ENCODE data around the gene TESPA1.

Gene TESPA1

GRCh38 chr12:54970741-54971140, 13.8 kb downstream of the TESPA1 start:
- H3K4me2 ChIP-seq (ENCODE audit: low read length) = no peak overlapping the region

DNA sequence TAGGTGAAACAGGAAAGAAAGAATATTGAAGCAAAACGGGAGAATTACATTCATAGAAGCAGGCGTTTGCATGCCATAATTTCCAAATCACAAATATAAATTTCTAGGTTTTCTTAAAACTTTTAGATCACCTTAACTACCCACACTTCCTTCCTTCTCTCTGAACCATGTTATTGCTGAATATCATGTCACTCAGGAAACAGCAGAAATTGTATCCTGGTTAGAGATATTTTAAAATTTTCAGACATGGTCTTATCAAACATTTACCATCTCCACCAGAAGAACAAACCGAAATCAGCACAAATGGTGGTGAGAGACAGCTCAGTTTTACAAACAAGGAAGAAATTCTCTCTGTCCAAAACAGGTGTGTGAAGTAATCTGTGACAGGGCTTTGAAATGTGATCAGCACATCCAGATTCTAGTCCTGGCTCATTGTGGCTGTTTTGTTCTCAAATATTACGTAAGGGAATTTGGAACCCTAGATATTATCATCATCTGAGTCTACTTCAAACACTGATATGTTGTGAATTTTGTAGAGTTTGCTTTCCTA, 16.3 kb downstream of the TESPA1 start:
- H3K4me3 ChIP-seq (ENCODE audit: low read length) = no peak overlapping the region
- H3K9me2 ChIP-seq (replicated peaks; ENCODE audit: control insufficient read depth, low read length) = no peaks in the 10 kb centered on the region
- no peaks in the 10 kb centered on the region for H3K9me3 ChIP-seq (ENCODE audit: control insufficient read depth, insufficient read depth, low read length)
- no peak overlapping the region for H3K4me2 ChIP-seq (ENCODE audit: low read length)
- H3K36me3 ChIP-seq (ENCODE audit: control insufficient read depth, low read length) = peaks cover 50% of the 10 kb centered on the region
- TF ChIP-seq, protein P1, sequence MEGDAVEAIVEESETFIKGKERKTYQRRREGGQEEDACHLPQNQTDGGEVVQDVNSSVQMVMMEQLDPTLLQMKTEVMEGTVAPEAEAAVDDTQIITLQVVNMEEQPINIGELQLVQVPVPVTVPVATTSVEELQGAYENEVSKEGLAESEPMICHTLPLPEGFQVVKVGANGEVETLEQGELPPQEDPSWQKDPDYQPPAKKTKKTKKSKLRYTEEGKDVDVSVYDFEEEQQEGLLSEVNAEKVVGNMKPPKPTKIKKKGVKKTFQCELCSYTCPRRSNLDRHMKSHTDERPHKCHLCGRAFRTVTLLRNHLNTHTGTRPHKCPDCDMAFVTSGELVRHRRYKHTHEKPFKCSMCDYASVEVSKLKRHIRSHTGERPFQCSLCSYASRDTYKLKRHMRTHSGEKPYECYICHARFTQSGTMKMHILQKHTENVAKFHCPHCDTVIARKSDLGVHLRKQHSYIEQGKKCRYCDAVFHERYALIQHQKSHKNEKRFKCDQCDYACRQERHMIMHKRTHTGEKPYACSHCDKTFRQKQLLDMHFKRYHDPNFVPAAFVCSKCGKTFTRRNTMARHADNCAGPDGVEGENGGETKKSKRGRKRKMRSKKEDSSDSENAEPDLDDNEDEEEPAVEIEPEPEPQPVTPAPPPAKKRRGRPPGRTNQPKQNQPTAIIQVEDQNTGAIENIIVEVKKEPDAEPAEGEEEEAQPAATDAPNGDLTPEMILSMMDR (IDR thresholded peaks at IDR 0.05; ENCODE audit: low read depth, low read length, poor library complexity, severe bottlenecking) = no peak
- TF ChIP-seq EZH2phosphoT487 (IDR thresholded peaks at IDR 0.05; ENCODE audit: borderline replicate concordance, low read length) = no peak
- no peaks in the 10 kb centered on the region for H3K27me3 ChIP-seq (ENCODE audit: control insufficient read depth, low read length)
- no peaks in the 10 kb centered on the region for H4K20me1 ChIP-seq (ENCODE audit: control insufficient read depth, insufficient read depth, low read depth, low read length)
- no peak overlapping the region for H3K27ac ChIP-seq (ENCODE audit: low read depth, low read length)
- H3F3A ChIP-seq (ENCODE audit: control insufficient read depth, insufficient read depth) = no peaks in the 10 kb centered on the region
- H3K79me2 ChIP-seq (ENCODE audit: control insufficient read depth, low read length) = no peaks in the 10 kb centered on the region
- peaks cover 7% of the 10 kb centered on the region for H3K4me1 ChIP-seq (ENCODE audit: control insufficient read depth, low read length)

More at GRCh38 chr12:54970741-54971140, 13.8 kb downstream of the TESPA1 start:
- no peak for TF ChIP-seq EZH2phosphoT487 (IDR thresholded peaks at IDR 0.05; ENCODE audit: borderline replicate concordance, low read length)
- TF ChIP-seq, protein P1 (IDR thresholded peaks at IDR 0.05; ENCODE audit: low read depth, low read length, poor library complexity, severe bottlenecking) = no peak
- H3K36me3 ChIP-seq (ENCODE audit: control insufficient read depth, low read length) = peaks cover 49% of the 10 kb centered on the region
- no peaks in the 10 kb centered on the region for H3K27me3 ChIP-seq (ENCODE audit: control insufficient read depth, low read length)
- peaks cover 7% of the 10 kb centered on the region for H3K4me1 ChIP-seq (ENCODE audit: control insufficient read depth, low read length)
- H3K4me3 ChIP-seq (ENCODE audit: low read length) = no peak overlapping the region
- H3F3A ChIP-seq (ENCODE audit: control insufficient read depth, insufficient read depth) = no peaks in the 10 kb centered on the region
- H3K9me2 ChIP-seq (replicated peaks; ENCODE audit: control insufficient read depth, low read length) = no peaks in the 10 kb centered on the region
- no peaks in the 10 kb centered on the region for H4K20me1 ChIP-seq (ENCODE audit: control insufficient read depth, insufficient read depth, low read depth, low read length)
- H3K9me3 ChIP-seq (ENCODE audit: control insufficient read depth, insufficient read depth, low read length) = no peaks in the 10 kb centered on the region
- no peak overlapping the region for H3K27ac ChIP-seq (ENCODE audit: low read depth, low read length)
- no peaks in the 10 kb centered on the region for H3K79me2 ChIP-seq (ENCODE audit: control insufficient read depth, low read length)

GRCh38 chr12:54967461-54967860, 17.1 kb downstream of the TESPA1 start:
- no peak overlapping the region for H3K4me2 ChIP-seq (ENCODE audit: low read length)
- H3K4me1 ChIP-seq (ENCODE audit: control insufficient read depth, low read length) = peaks cover 7% of the 10 kb centered on the region
- no peak overlapping the region for H3K4me3 ChIP-seq (ENCODE audit: low read length)
- TF ChIP-seq, protein P1 (IDR thresholded peaks at IDR 0.05; ENCODE audit: low read depth, low read length, poor library complexity, severe bottlenecking) = no peak
- TF ChIP-seq EZH2phosphoT487 (IDR thresholded peaks at IDR 0.05; ENCODE audit: borderline replicate concordance, low read length) = no peak
- no peaks in the 10 kb centered on the region for H3K79me2 ChIP-seq (ENCODE audit: control insufficient read depth, low read length)
- no peaks in the 10 kb centered on the region for H3K9me3 ChIP-seq (ENCODE audit: control insufficient read depth, insufficient read depth, low read length)
- no peaks in the 10 kb centered on the region for H4K20me1 ChIP-seq (ENCODE audit: control insufficient read depth, insufficient read depth, low read depth, low read length)
- no peaks in the 10 kb centered on the region for H3K27me3 ChIP-seq (ENCODE audit: control insufficient read depth, low read length)
- H3F3A ChIP-seq (ENCODE audit: control insufficient read depth, insufficient read depth) = no peaks in the 10 kb centered on the region
- H3K9me2 ChIP-seq (replicated peaks; ENCODE audit: control insufficient read depth, low read length) = no peaks in the 10 kb centered on the region
- peaks cover 50% of the 10 kb centered on the region for H3K36me3 ChIP-seq (ENCODE audit: control insufficient read depth, low read length)
- H3K27ac ChIP-seq (ENCODE audit: low read depth, low read length) = no peak overlapping the region

All from DOHH2 (cell line).